Pancreas (tissue), 10 donors: ENCODE measurements around the gene CNTNAP5. TPM values are rescaled to one million over a fixed set of nuclear protein-coding genes. Genes with fewer than 3 reads are reported as not detected.

Source experiments
- ATAC-seq, 4 donors: fragments of 200-7000 bp; cut with Tn5 transposase; one replicate each; pipeline versions ENCODE4 v1.8.0 to v1.9.1; 2020; ENCODE audit warnings: mild to moderate bottlenecking in 4 of 4, moderate library complexity in 4 of 4
- DNase-seq, 6 donors: peaks; one replicate each; pipeline ENCODE4 v3.0.0-alpha.2; 2020
- FAIRE-seq: peaks from 2 replicates; lab custom pipeline; 2012; peaks lifted over from hg19 to GRCh38; lab: Jason Lieb, UNC
- H3K27ac ChIP-seq, 4 donors: fragments of 200-600 bp; sonication (generic); 1 replicate in 3 of 4; 2 replicates in 1 of 4; pipeline versions ENCODE4 v1.5.0 to v1.8.0; 2020
- H3K27me3 ChIP-seq, 4 donors: fragments of 200-600 bp; one replicate each; pipeline ENCODE4 v1.8.0; 2021
- H3K36me3 ChIP-seq, 3 donors: fragments of 200-600 bp; sonication (generic) in 1 of 3; one replicate each; pipeline versions ENCODE4 v1.5.0 to v1.8.0; 2020 to 2021
- H3K4me1 ChIP-seq, 3 donors: fragments of 200-600 bp; one replicate each; pipeline ENCODE4 v1.8.0; 2021
- H3K4me3 ChIP-seq, 4 donors: fragments of 200-600 bp; sonication (generic) in 2 of 4; one replicate each; pipeline versions ENCODE4 v1.5.0 to v1.8.0; 2020 to 2021
- H3K9me3 ChIP-seq, 4 donors: fragments of 200-600 bp; one replicate each; pipeline ENCODE4 v1.8.0; 2021
- CTCF ChIP-seq, 4 donors: fragments of 200-600 bp; sonication (generic) in 3 of 4; IDR thresholded peaks; one replicate each; pipeline versions ENCODE4 v1.5.0 to v1.8.0; 2021; ENCODE audit warnings: antibody characterized with exemption in 4 of 4
- WGBS, 2 donors: extraction: QIAGEN DNeasy Blood & Tissue Kit; methylation state at CpG; one replicate each; pipeline ENCODE4 v1.1.7; 2013; 5-methylcytosine and 5-hydroxymethylcytosine counted together
- intact Hi-C, 3 donors: fragments of 100-400 bp; cut with DNase I; formaldehyde crosslinking; loops; one replicate each; pipeline versions ENCODE4 v1.11.1 to v1.14.2; 2022
- polyA plus RNA-seq, 2 donors: library from polyadenylated mRNA; stranded (reverse); fragments of 200-250 nt; gene quantifications; one replicate each; pipeline ENCODE4 v1.2.3, GENCODE V29; 2013
- total RNA-seq, 6 donors: library from RNA; stranded (reverse); fragmentation: NEBNext Ultra II Directional in 4 of 6; extraction: Animal tissue kit (Norgen Biotek cat#: 25700) in 4 of 6; gene quantifications; one replicate each; pipeline versions ENCODE4 v1.2.1 to v1.2.4, GENCODE V29; 2021 to 2023
- donor health status: healthy with polysubstance abuse.
- donor health status: DM: no; HTN: no; CAD: no; lungs with moderate emphysema.
- donor health status: DM: no; HTN: no; CAD: no.
- donor health status: control.
- donor health status: control.
- donor health status: Bipolar disorder and iron deficiency.
- donor health status: DM: yes; HTN: yes; CAD: no.
- donor health status: DM: no; HTN: no; CAD: no.
- donor health status: DM: no; HTN: no; CAD: no.
- donor health status: DM: yes; HTN: yes; CAD: no.

CNTNAP5 gene
- total and polyA plus RNA-seq, 8 donors, result 0.05 to 0.43 (median 0.12) TPM

- H3K27ac ChIP-seq, result no peak overlapping the region
- intact Hi-C loops, result no loop called here
- no peak for FAIRE-seq
- TF ChIP-seq CTCF (IDR thresholded peaks at IDR 0.05), result no peak
- ATAC-seq, result no peak
- 72 to 79% methylated on average over 3 of the region's 3 CpGs for WGBS, 2 donors
- DNase-seq, result no peak
- no peaks in the 10 kb centered on the region for H3K4me1 ChIP-seq
- no peaks in the 10 kb centered on the region for H3K36me3 ChIP-seq
- H3K4me3 ChIP-seq, result no peak overlapping the region
- no peaks in the 10 kb centered on the region for H3K9me3 ChIP-seq
- no peaks in the 10 kb centered on the region for H3K27me3 ChIP-seq
These were observed 751.2 kb downstream of the CNTNAP5 start for GRCh38 chr2:124776332-124776731.

GRCh38 chr2:124778076-124778475 lies 753.0 kb downstream of the CNTNAP5 start:
- no peak overlapping the region for H3K27ac ChIP-seq
- no peak for TF ChIP-seq CTCF (IDR thresholded peaks at IDR 0.05)
- no peak overlapping the region for H3K4me3 ChIP-seq
- no peaks in the 10 kb centered on the region for H3K36me3 ChIP-seq
- no peaks in the 10 kb centered on the region for H3K9me3 ChIP-seq
- 80 to 84% methylated on average over 2 of the region's 2 CpGs for WGBS, 2 donors
- H3K27me3 ChIP-seq, result no peaks in the 10 kb centered on the region
- DNase-seq (no peak), ATAC-seq (no peak), FAIRE-seq (no peak)
- H3K4me1 ChIP-seq, result no peaks in the 10 kb centered on the region
- intact Hi-C loops, result no loop called here

GRCh38 chr2:124796647-124797046 lies 771.6 kb downstream of the CNTNAP5 start:
- H3K27ac ChIP-seq, result no peak overlapping the region
- H3K27me3 ChIP-seq, result no peaks in the 10 kb centered on the region
- intact Hi-C loops, result no loop called here
- no peaks in the 10 kb centered on the region for H3K4me1 ChIP-seq
- ATAC-seq (no peak), FAIRE-seq (no peak), DNase-seq (no peak)
- no peak for TF ChIP-seq CTCF (IDR thresholded peaks at IDR 0.05)
- H3K36me3 ChIP-seq, result no peaks in the 10 kb centered on the region
- no peaks in the 10 kb centered on the region for H3K9me3 ChIP-seq
- no peak overlapping the region for H3K4me3 ChIP-seq

GRCh38 chr2:124797049-124797448 lies 772.0 kb downstream of the CNTNAP5 start:
- Histone ChIP-seq H3K27me3 (no peaks in the 10 kb centered on the region), H3K27ac (no peak overlapping the region), H3K9me3 (no peaks in the 10 kb centered on the region), H3K4me3 (no peak overlapping the region), H3K36me3 (no peaks in the 10 kb centered on the region), H3K4me1 (no peaks in the 10 kb centered on the region)
- FAIRE-seq (no peak), ATAC-seq (no peak), DNase-seq (no peak)
- intact Hi-C loops, result no loop called here
- TF ChIP-seq CTCF (IDR thresholded peaks at IDR 0.05), result no peak
- WGBS, 2 donors, result 66 to 70% methylated on average over 2 of the region's 2 CpGs

GRCh38 chr2:124798551-124798950 lies 773.5 kb downstream of the CNTNAP5 start:
- no peak for DNase-seq
- no peak for ATAC-seq
- H3K4me1 ChIP-seq, result no peaks in the 10 kb centered on the region
- TF ChIP-seq CTCF (IDR thresholded peaks at IDR 0.05), result no peak
- no peaks in the 10 kb centered on the region for H3K36me3 ChIP-seq
- H3K27ac ChIP-seq, result no peak overlapping the region
- no peak for FAIRE-seq
- H3K27me3 ChIP-seq, result no peaks in the 10 kb centered on the region
- intact Hi-C loops, result no loop called here
- no peaks in the 10 kb centered on the region for H3K9me3 ChIP-seq
- 31 to 39% methylated on average over 1 of the region's 1 CpG for WGBS, 2 donors
- H3K4me3 ChIP-seq, result no peak overlapping the region
